GM19025 (cell line): ENCODE measurements around the gene PGS1.

ENCODE experiments used
- ATAC-seq: cut with Tn5 transposase; IDR thresholded peaks from one replicate; pipeline ENCODE4 v1.9.1; 2021; ENCODE audit warnings: mild to moderate bottlenecking, low read depth, moderate library complexity; ENCODE audit not compliant: unreplicated experiment

The PGS1 gene

DNA sequence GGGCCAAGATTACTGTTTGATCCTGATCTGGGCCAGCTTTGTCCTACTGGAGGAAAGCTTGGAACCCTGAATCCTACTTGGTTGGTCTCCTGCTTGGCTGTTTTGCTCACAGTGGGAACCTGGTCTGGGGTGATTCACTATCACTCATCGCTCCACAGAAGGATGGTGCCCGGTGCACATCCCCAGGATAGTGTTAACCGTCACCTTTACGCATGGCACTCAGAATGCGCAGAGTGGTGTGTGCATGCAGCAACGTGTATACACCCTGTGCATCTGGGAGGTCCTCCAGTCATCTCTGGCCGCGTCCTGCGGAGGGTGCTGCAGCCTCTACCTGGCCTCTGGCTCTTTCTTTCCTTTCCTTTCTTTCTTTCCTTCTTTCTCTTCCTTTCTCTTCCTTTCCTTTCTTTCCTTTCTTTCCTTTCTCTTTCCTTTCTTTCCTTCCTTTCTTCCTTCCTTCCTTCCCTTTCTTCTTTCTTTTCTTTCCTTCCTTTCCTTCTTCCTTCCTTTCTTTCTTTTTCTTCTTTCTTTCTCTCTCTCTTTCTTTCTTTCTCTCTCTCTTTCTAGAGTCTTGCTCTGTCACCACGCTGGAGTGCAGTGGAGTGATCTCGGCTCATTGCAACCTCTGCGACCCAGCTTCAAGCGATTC lies 31.7 kb upstream of the PGS1 start:
- ATAC-seq = no peak

GRCh38 chr17:78347453-78347852 lies 31.0 kb upstream of the PGS1 start:
- no peak for ATAC-seq

DNA sequence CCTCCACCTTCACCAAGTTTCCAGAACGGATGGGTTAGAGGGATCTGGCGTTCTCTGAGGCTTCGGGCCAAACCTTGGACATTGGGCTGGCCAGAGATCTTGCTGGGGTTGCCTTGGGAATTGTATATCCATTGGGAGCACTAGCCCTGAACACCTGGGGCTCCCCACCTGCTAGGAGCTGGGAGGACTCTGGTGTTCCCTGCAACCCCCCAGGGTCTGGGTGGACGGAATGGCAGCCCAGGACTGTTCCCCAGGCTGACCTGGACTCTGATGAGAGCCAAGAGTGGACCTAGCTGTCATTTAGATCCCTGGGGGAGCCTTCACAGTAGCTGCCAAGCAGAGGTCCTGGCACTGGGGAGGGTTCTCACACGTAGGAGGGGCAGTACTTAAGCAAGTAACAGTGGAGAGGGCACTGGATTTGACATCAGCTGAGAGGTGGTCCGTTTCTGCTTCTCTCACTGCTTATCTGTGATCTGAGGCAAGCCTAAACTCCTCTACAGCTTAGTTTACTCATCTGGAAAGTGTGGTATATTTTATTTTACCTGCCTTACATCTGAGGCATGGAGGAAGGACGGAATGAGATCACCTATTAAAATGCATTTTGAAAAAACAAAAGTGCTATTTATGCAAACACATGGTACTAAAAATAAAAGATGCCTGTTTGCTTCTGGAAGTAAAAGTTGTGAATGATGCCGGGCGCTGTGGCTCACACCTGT lies 30.2 kb upstream of the PGS1 start:
- no peak for ATAC-seq

DNA sequence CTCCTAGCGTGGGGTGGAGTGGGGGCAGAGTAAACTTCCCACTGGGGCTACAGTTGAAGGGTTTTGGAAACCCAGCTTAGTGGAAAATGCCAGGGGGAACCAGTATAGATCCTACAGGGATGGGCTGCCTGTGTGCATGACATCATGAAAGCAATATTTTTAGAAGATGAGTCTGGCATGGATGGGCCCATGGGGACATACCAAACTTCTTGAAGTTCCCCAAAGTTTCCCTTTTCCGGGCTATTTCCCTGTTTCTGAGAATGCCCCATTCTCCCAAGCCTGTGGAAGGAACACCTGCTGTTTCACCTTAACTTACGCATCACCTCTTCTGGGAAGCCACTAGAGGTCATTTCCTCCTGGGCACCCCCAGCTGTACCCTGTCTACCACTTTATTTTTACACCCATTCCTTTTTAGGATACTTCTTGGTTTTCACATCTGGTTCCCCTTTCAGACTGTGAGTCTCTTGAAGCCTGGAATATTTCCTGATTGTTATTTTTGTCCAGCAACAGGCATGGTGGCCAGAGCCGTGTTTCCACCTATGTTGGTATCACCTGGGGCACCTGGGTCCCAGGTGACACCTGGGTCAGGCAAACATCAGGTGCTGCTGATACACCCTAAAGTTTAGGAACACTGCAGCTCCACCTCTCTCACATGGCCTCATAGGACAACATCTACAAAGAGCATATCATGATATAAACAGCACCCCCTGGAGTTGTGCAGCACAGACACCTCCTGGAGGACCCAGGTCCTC lies 28.4 kb upstream of the PGS1 start:
- no peak for ATAC-seq

- no peak for ATAC-seq
Observed at GRCh38 chr17:78351449-78352006, 26.9 kb upstream of the PGS1 start.

DNA sequence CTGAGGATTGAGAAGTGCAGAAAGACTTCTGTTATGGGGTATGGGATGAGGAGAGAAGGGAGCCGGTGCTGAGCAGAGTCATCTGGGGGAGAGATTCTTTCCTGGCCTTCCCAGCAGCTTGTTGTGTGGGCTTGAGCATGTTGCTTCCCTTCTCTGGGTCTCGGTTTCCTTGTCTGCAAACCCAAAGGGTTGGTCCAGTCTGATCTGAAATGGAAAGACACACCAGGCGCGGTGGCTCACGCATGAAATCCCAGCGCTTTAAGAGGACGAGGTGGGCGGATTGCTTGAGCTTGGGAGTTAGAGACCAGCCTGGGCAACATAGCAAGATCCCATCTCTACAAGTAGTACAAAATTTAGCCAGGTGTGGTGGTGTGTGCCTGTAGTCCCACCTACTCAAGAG lies 24.6 kb upstream of the PGS1 start:
- no peak for ATAC-seq

DNA sequence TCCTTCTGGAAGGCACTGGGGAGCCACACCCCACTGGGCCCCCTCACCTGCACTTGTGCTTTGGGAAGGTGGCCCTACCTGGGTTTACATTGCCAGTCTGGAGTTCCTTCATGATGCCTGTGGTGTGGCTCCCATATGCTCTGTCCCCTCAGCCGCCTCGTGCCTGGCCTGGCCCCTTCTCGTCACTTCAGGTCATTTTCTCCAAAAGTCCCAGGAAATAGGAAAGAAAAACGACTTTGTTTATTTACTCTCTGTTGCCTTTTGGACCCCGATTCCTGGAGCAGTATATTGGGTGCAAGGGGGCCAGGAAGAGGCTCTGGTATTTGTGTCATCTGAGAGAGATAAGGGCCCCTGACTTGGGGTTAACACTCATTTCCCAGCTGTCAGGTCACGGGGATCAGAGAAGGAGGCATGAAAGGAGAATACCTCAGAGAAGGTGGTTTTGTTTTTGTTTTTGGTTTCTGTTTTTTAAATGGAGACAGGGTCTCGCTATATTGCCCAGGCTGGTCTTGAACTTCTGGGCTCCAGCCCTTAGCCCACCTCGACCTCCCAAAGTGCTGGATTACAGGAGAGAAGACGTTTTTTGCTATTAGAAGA lies 23.3 kb upstream of the PGS1 start:
- ATAC-seq = no peak

DNA sequence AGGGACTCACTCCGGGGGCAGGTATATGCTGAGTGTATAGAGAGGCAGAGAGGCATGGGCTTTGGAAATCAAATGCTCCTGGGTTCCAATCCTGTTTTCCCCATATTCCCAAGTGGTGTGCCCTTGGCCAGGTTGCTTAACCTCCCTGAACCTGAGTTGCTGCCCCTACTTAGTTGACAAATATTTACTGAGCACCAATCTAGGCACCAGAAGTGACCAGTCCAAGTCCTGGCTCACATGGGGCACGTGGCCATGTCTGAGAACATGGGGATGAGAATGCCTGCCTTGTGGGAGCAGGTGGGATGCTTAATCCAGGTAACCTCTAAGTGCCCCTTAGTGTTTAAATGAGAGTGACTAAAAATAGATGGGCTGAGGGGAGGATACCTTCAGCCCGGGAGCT lies 22.7 kb upstream of the PGS1 start:
- no peak for ATAC-seq

DNA sequence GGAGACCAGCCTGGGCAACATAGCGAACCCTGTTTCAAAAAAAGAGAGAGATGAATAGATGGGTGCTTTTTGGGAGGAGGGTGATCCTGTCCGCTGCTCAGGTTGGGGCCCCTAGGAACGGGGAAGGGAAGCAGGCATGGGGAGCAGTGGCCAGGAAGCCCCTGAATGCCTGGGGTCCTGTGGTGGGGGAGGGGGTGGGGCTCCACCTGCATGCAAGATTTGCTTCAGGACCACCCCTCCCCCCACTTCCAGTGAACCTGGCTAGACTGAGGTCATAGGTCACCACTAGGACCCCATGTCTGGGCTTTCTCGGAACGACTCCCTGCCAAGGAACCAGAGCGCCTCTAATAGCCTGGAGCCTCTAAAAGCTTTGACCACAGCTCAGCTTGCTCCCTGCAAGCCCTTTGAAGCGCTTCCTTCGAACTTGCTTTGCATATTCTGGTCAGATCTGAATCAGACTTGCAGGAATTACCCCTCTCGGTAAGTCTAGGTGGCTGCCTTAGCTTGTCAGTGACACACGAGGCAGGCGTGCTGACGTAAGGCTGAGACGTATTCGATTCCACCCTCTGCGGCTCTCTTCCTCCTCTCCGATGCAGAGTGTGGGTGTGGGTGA lies 22.2 kb upstream of the PGS1 start:
- peak; percentile 54 for ATAC-seq

DNA sequence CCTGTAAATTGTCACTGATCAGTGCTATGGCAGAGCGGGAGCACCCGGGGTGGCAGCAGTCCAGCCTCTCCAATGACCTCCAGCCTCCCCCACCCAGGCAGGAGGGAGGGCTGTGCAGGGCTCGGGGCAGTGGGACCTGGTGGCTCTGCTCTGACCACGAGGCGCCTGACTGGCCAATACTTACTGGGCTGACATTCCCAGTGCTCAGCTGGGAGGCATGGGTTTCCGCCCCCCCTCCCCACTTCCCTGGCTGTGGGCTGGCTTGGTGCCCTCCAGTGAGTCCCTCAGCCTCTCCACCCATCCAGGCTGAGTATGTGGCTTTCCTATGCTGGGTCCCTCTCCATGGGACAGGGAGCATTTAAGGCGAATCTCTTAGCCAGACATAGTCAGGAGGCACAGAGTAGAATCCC lies 21.3 kb upstream of the PGS1 start:
- no peak for ATAC-seq

DNA sequence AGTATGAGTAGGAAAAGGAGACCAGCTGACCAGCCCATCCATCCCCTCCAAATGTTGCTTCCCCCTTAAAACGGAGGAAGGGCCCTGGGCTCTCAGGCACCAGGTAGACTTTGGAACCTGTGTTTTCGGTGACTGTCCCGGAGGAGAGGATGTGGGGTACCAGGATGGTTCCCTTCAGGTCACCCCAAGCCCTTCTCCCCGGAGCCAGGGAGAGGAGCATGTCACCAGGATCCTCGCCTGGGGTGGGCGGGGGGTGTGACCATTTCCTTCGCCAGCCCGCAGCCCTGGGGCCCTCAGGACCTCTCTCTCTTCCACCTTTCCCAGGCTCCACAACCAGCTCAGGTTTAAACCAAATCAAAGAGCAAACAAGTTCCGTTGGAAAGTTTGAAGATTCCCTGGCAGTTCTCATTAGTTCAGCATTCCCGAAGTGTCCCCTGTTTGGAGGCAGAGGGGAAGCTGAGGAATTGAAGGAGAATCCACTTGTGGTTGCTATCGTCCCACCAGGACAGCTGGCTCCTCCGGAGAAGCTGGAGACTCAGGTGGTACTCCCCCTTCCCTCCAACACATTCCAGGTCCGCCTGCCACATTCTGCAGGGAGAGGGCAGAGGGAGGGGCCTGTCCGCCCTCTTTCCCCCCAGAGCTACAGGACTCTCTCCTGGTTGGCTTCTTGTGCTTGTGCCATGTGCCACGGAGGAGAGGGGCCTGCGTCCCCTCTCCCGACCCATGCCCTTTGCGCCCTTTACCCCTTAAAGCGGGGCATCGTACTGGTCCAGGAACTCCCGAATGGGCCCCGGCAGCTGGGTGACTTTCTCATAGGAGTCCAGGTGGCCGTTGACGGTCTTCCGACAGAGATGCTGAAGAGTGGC lies 20.5 kb upstream of the PGS1 start:
- ATAC-seq = no peak

GRCh38 chr17:78358538-78359320 lies 19.7 kb upstream of the PGS1 start:
- no peak for ATAC-seq

- ATAC-seq = no peak
Observed at GRCh38 chr17:78359321-78359996, 19.0 kb upstream of the PGS1 start.

DNA sequence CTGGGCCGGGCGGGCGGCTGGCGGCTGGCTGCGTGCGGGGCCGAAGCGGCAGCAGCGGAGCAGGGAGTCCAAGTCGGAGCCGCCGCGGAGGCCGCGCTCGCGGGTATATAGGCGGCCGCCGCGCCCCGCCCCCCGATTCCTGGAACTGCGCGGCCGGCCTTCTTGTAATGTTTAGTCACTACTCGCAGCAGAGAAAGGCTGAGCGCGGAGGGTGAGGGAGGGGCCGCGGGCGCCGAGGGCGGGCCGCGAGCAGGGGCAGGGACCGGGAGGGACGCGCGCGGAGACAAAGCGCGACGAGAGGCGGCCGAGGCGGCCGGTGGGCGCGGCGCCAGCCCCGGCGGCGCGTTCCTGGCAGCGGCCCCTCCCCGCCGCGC lies 18.5 kb upstream of the PGS1 start, which contains the start of gene SOCS3:
SOCS3 (minus strand) TSS at position 81 of the 374 bp plus-strand sequence. CDS start 982 bp downstream, outside the sequence.
- peak; percentile 47 for ATAC-seq

DNA sequence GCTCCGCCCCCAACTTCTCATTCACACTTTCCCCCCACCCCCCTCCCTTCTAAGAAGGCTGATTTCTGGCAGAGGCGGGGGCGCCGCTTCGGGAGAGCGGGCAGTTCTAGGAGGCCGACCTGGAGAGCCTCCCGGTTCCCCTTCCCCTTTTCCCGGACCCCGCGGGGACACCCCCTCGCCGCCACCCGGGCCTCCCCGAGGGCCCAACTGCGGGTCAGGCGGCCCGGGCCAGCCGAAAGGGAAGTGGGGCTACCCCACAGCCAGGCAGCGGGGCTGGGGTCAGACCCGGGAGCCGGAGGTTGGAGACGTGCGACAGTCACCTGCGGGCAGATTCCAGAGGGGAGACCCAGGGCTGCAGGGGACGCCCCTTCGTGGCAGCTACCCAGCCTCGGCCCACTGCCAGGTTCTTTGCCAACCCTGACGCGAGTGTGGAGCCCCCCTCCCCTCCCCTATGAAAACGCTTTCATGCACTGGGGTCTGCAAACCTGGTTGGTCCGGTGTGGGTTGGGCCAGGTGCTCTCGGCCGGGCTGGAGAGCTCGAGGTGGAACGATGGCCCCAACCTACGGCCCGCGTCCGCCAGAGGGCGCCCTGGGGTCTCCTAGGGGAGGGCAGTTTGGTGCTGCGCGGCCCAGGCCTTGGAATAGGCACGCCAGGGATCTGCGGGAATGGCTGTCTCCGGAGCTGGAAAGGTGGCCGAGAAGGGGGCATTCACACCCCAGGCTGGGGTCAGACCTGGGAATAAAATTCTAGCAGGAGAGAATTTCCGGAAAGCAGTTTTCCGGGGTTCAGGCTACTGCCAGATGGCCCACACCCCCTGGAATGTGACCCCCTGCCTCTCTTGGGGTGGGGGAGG lies 17.9 kb upstream of the PGS1 start:
- ATAC-seq = no peak

- ATAC-seq = no peak
Observed at GRCh38 chr17:78361225-78361701, 17.2 kb upstream of the PGS1 start.

DNA sequence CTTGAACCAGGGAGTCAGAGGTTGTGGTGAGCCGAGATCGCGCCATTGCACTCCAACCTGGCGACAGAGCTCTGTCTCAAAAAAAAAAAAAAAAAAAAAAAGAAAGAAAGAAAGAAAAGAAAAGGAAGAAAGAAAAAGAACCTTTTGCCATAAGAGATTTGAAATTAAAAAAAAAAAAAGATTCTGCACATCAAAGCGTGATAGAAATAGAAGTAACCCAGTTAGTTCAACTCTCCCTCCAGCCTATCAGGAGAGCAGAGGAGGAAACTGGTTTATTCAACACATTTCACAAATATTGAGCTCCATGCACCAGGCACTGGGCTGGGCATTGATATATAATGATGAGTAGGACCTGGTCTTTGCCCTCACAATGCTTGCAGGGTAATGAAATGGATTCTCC lies 16.2 kb upstream of the PGS1 start:
- no peak for ATAC-seq
